ENCODE results near the gene HHLA2.
"Not testable (repeated sequence)": the region's sequence is repeated elsewhere in the genome, so short reads cannot be mapped to it uniquely, and the experiment has no call there.

Gene HHLA2

GRCh38 chr3:108342837-108343486 is 46.6 kb downstream of the HHLA2 start:
- no peak for DNase-seq (ENCODE audit: low read depth in 2 of 2)

GRCh38 chr3:108343491-108343890 is 47.1 kb downstream of the HHLA2 start:
- no peak for DNase-seq (ENCODE audit: low read depth in 2 of 2)

DNA sequence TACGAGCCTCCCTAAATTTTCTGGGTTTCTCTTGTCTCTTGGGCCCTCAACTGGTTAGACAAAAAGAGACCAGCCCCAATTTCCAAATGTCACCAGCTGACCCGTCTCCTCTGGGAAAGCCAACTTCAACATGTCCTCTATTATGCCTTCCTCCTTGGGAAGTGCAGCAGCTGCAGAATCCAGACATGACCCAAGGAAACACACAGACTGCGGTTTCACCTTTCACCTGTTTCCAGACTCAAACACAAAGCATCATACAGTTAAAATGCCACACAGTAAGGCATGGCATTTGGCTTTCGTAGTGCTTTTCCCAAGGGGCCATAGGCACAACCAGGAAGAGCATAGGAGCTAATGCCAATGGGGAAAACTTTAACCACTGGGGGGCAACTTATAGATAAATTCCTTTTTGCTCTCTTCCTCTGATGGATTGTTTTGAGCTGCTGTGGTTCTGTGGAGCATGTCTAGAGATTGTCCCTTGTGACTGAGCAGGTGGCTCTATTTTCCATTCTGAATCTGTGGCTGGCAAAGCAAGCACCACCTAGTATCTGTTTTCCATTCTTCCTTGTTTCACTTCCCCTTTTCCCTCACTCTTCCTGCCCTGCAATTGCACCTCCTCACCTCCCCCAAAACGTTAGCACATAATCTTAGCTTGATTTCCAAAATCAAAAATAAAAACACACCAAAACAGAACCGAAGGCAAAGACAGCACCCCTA is 49.3 kb downstream of the HHLA2 start:
- DNase-seq (ENCODE audit: low read depth in 2 of 2): no peak

DNA sequence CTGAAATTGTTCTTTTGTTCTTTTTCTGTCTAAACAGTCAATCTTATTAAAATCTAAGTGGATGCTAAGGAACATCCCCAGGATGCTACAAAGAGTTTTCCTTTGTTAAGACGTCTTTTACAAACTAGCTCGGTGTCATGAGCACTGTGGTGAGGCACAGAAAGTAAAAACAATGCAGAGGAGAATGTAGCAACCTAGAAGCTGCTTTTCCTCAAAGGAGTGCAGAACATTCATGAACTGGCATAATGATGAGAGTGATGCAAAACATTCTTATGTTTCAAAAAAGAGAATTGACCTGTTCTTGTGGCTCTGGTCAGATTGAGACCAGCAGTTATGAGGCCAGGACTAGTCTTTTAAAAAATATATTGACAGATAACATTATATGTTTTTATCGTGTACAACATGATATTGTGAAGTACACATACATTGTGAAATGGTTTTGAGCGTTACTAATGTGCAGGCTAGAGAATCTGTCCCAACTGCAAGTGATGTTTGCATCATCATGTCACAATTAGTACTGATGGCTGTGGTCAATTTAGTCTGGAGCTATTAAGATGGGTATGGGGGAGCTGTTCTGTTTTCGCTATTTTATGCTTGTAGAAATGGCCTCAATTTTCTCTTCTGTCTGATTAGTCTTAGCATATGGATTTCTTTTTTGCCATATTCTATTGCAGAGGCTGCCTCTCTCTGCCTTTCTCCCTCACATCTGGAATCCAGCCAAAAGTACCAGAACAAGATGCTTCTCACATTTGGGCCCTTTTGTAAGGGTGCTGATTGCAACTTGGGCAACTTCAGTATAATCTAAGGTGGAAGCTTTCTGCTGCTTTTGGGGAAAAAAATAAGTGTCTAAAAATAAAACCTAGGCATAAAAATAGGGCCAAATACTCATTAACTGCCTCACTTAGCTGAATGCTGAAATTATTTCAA is 50.2 kb downstream of the HHLA2 start:
- DNase-seq (ENCODE audit: low read depth in 2 of 2): no peak

- DNase-seq (ENCODE audit: low read depth in 2 of 2): no peak
Observed at GRCh38 chr3:108352176-108352575, 55.8 kb downstream of the HHLA2 start.

DNA sequence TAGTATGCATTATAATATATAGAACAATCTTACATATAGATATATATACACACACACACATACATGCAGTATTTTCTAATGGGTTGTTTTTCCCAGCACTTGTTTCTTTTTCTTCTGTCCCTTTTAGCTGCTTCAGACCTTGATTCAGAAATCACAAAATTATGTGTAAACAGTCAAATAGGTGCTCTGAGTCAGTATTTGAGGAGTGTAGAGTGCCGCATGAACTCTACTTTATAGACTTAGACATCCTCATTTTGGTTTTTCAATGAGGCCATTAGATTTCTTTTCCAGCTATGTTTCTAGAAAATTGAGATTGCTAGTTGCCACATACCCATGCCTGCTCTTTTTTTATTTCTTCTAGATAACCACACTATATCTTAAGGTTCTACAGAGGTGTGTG is 58.2 kb downstream of the HHLA2 start:
- no peak for DNase-seq (ENCODE audit: low read depth in 2 of 2)

DNA sequence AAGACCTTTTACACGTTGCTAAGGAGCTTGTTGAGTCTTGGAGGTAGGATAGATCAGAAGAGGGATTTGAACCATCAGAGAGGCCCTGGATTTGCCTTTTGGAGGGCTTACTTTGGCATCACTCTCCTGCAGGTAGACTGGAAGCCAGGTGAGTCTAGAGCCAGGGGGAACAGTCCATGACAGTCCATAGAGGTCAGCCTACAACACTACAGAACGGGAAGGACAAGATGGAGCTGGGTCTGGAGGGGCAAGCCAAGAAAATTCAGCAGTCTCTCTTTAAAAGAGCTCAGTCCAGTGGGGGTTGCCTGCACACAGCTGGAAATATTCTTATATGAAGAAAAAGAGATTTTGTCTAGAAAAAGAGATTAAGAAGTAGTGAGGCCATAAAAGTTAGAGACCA is 60.7 kb downstream of the HHLA2 start:
- DNase-seq (ENCODE audit: low read depth in 2 of 2): no peak

DNA sequence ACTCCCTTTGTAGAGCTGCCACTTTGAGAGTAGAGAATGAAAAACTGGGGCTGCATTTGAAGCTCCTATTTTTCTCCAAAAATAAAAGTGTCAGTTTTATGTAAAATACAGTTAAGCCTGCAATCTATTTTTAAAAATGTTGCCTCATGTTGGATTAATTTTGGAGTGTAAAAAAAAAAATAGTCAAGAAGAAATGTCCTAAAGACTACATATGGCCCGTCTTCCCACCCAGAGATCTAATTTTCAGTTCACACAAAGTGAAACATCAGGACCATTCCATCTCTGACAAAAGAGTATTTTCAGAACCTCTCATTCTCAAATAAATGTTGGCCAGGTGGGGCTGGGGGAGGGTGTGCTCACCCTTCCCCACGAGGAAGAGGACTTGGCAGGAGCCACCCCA is 62.7 kb downstream of the HHLA2 start:
- no peak for DNase-seq (ENCODE audit: low read depth in 2 of 2)

GRCh38 chr3:108376026-108376425 is 79.7 kb downstream of the HHLA2 start:
- no peak for DNase-seq (ENCODE audit: low read depth in 2 of 2)

- no peak for DNase-seq (ENCODE audit: low read depth in 2 of 2)
Observed at GRCh38 chr3:108377384-108377783, 81.0 kb downstream of the HHLA2 start.

GRCh38 chr3:108378153-108378951 is 82.0 kb downstream of the HHLA2 start:
- DNase-seq (ENCODE audit: low read depth in 2 of 2): no peak

- DNase-seq (ENCODE audit: low read depth in 2 of 2): not testable (repeated sequence)
Observed at GRCh38 chr3:108378952-108379342, 82.6 kb downstream of the HHLA2 start.

GRCh38 chr3:108380128-108380795 is 83.9 kb downstream of the HHLA2 start:
- DNase-seq (ENCODE audit: low read depth in 2 of 2): no peak

DNA sequence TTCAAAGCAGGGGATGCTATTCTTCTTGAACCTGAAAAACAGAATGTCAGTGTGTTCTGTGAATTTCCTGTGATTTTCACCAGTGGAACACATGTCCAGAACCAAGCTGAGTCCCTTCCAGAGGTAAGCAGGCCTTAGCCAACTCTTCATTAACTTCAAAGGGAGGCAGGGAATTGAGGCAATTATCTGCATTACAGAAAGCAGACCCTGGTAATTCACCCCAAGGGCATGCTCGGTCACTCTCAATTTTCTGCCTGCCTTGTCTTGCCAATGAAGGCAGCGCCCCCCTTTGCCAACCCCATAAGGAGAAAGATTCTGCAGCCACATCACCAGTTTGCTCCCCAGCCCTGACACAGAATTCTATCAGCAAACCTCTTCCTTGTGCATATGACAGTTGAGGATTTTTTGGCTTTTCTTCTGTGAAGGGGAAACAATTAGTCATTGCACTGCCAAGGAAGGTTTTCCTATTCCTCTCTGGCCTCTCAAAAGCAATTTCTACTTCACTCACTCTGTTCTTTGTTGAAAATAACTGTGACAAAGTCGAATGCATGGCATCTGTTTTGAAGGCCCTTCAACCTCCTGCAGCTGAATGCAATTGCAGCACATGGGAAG is 85.3 kb downstream of the HHLA2 start:
- no peak for DNase-seq (ENCODE audit: low read depth in 2 of 2)

GRCh38 chr3:108383306-108383705 is 87.0 kb downstream of the HHLA2 start:
- no peak for DNase-seq (ENCODE audit: low read depth in 2 of 2)

GRCh38 chr3:108387063-108387462 is 90.7 kb downstream of the HHLA2 start:
- DNase-seq (ENCODE audit: low read depth in 2 of 2): no peak

- DNase-seq (ENCODE audit: low read depth in 2 of 2): no peak
Observed at GRCh38 chr3:108388136-108389132, 92.1 kb downstream of the HHLA2 start.

DNA sequence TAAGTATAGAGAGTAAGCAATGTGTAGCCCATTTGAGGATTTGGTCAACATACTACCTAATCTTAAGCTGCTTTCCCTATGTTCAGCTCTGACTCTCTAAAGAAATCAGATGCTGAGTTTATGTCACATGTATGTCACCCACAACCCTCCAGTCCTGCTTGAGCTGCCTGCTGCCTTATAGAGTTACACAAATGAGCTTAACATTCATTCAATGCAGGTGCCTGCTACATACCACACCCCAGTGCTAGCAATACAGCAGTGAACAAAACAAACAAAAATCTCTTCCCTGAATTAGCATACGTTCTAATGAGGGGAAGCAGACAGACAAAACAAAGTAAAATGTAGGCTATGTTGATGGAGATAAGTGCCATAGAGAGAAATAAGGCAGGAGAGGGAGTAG is 93.0 kb downstream of the HHLA2 start:
- DNase-seq (ENCODE audit: low read depth in 2 of 2): no peak

DNA sequence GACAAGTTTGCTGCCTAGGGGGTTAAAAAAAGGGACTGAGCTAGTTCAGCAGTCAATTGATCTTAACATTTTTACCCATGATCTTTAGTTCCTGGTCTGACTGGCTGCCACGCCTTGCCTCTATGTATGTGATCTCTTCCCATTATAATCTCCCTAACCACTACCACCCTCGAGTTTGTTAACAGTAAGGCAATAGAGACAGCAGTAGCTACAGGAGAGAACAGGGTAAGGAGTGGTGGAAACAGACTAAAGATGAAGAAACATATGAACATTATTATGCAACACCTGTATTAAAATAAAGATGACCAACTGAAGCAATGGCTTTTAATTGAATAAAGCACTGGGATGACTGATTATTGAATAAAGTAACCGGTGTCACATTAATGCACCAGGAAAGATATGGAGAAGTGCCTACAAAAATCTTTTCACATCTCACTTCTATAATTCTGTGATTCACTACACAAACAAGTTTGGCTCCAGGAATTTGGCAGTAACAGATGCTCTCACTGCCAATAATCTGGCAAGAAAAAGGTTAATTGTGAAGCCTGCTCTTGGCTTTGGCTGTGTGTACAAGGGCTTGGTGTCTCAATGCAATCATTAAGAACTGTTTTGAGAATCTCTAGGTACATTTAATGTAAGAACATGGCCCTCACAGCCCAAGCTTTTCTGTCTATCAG is 95.7 kb downstream of the HHLA2 start:
- DNase-seq (ENCODE audit: low read depth in 2 of 2): no peak
